Peyer's patch (tissue), 4 donors: ENCODE measurements around the gene ANKRD7. TPM values are rescaled to one million over a fixed set of nuclear protein-coding genes. Genes with fewer than 3 reads are reported as not detected.

Source experiments
- DNase-seq, 3 donors: peaks; one replicate each; pipeline ENCODE4 v3.0.0-alpha.2; 2017 to 2019
- H3K27ac ChIP-seq, 4 donors: fragments of 200-600 bp; sonication (generic); one replicate each; pipeline ENCODE4 v1.5.1; 2016 to 2019
- H3K27me3 ChIP-seq, 2 donors: fragments of 200-600 bp; sonication (generic); one replicate each; pipeline ENCODE4 v1.5.1; 2019
- H3K36me3 ChIP-seq, 3 donors: fragments of 200-600 bp; sonication (generic); one replicate each; pipeline ENCODE4 v1.5.1; 2016 to 2019
- H3K4me1 ChIP-seq, 4 donors: fragments of 200-600 bp; sonication (generic); one replicate each; pipeline ENCODE4 v1.5.1; 2016 to 2019
- H3K4me3 ChIP-seq, 4 donors: fragments of 200-600 bp; sonication (generic); 1 replicate in 3 of 4; 2 replicates in 1 of 4; pipeline ENCODE4 v1.5.1; 2016 to 2019; ENCODE audit warnings: mild to moderate bottlenecking in 1 of 4
- H3K9me3 ChIP-seq, 4 donors: fragments of 200-600 bp; sonication (generic); one replicate each; pipeline ENCODE4 v1.5.1; 2016 to 2019; ENCODE audit warnings: mild to moderate bottlenecking in 1 of 4
- POLR2A ChIP-seq, 2 donors: fragments of 450-650 bp; IDR thresholded peaks; one replicate each; pipeline ENCODE4 v1.5.1; 2017; ENCODE audit warnings: antibody characterized with exemption in 2 of 2, mild to moderate bottlenecking in 2 of 2, moderate library complexity in 2 of 2
- total RNA-seq, 4 donors: library from RNA; depleted of rRNA; stranded (reverse); fragments of >200 nt; gene quantifications; one replicate each; pipeline ENCODE4 v1.1.0, GENCODE V29; 2016
- TF ChIP-seq, protein P1 (sequence below), 6 experiments: fragments of 450-650 bp in 4 of 6; fragments of 200-600 bp in 2 of 6; sonication (generic) in 1 of 6; IDR thresholded peaks; one replicate each; pipeline ENCODE4 v1.5.1; 2017 to 2019; ENCODE audit warnings: antibody characterized with exemption in 6 of 6, mild to moderate bottlenecking in 3 of 6, moderate library complexity in 1 of 6

ANKRD7 gene
- total RNA-seq, 4 donors from 2014 or later: not detected

GRCh38 chr7:118218413-118219156, 5.9 kb upstream of the ANKRD7 start:
- Histone ChIP-seq H3K4me1 (peaks cover 0 to 5% (median 0%) of the 10 kb centered on the region in 4 donors), H3K36me3 (no peaks in the 10 kb centered on the region), H3K9me3 (no peaks in the 10 kb centered on the region), H3K27me3 (no peaks in the 10 kb centered on the region), H3K27ac (no peak overlapping the region), H3K4me3 (no peak overlapping the region)
- DNase-seq: no peak
- TF ChIP-seq, protein P1, sequence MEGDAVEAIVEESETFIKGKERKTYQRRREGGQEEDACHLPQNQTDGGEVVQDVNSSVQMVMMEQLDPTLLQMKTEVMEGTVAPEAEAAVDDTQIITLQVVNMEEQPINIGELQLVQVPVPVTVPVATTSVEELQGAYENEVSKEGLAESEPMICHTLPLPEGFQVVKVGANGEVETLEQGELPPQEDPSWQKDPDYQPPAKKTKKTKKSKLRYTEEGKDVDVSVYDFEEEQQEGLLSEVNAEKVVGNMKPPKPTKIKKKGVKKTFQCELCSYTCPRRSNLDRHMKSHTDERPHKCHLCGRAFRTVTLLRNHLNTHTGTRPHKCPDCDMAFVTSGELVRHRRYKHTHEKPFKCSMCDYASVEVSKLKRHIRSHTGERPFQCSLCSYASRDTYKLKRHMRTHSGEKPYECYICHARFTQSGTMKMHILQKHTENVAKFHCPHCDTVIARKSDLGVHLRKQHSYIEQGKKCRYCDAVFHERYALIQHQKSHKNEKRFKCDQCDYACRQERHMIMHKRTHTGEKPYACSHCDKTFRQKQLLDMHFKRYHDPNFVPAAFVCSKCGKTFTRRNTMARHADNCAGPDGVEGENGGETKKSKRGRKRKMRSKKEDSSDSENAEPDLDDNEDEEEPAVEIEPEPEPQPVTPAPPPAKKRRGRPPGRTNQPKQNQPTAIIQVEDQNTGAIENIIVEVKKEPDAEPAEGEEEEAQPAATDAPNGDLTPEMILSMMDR (IDR thresholded peaks at IDR 0.05): no peak
- TF ChIP-seq POLR2A (IDR thresholded peaks at IDR 0.05): no peak

- no peak for DNase-seq
- TF ChIP-seq, protein P1 (IDR thresholded peaks at IDR 0.05): no peak
- TF ChIP-seq POLR2A (IDR thresholded peaks at IDR 0.05): no peak
- Histone ChIP-seq H3K4me1 (no peaks in the 10 kb centered on the region), H3K9me3 (no peaks in the 10 kb centered on the region), H3K4me3 (no peak overlapping the region), H3K36me3 (no peaks in the 10 kb centered on the region), H3K27ac (no peak overlapping the region), H3K27me3 (no peaks in the 10 kb centered on the region)
These were observed 5.4 kb upstream of the ANKRD7 start for GRCh38 chr7:118219157-118219512.

GRCh38 chr7:118220583-118220982, 3.9 kb upstream of the ANKRD7 start:
- TF ChIP-seq, protein P1 (IDR thresholded peaks at IDR 0.05): no peak
- TF ChIP-seq POLR2A (IDR thresholded peaks at IDR 0.05): no peak
- H3K9me3 ChIP-seq: no peaks in the 10 kb centered on the region
- H3K27ac ChIP-seq: no peak overlapping the region
- H3K36me3 ChIP-seq: no peaks in the 10 kb centered on the region
- DNase-seq: no peak
- no peaks in the 10 kb centered on the region for H3K4me1 ChIP-seq
- no peak overlapping the region for H3K4me3 ChIP-seq
- no peaks in the 10 kb centered on the region for H3K27me3 ChIP-seq

- no peaks in the 10 kb centered on the region for H3K27me3 ChIP-seq
- H3K9me3 ChIP-seq: no peaks in the 10 kb centered on the region
- H3K27ac ChIP-seq: no peak overlapping the region
- DNase-seq: no peak
- H3K4me3 ChIP-seq: no peak overlapping the region
- no peaks in the 10 kb centered on the region for H3K36me3 ChIP-seq
- H3K4me1 ChIP-seq: no peaks in the 10 kb centered on the region
- TF ChIP-seq, protein P1 (IDR thresholded peaks at IDR 0.05): no peak
These were observed 1.9 kb upstream of the ANKRD7 start for GRCh38 chr7:118222591-118222990.

DNA sequence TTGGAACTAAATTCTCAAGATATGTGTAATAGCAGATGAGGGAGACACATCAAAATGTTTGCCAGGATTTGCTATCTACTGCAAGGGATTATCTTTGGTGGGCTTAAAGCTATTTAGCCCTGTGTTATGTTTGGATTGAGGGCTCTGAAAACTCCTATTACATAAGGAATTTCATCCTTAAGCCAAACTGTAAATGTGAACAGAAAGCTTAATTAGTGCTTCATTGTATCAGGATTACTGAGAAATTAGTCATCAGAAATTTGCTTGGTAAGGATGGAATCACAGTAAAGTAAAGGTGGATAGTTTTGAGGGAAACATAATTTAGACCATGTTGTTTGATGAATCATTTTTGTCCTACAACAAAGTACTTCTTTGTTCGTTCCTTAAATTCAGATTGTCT, 8.3 kb downstream of the ANKRD7 start:
- Histone ChIP-seq H3K36me3 (no peaks in the 10 kb centered on the region), H3K9me3 (no peaks in the 10 kb centered on the region), H3K27me3 (no peaks in the 10 kb centered on the region), H3K4me1 (no peaks in the 10 kb centered on the region), H3K27ac (no peak overlapping the region), H3K4me3 (no peak overlapping the region)
- no peak for DNase-seq
- TF ChIP-seq, protein P1 (IDR thresholded peaks at IDR 0.05): no peak
- no peak for TF ChIP-seq POLR2A (IDR thresholded peaks at IDR 0.05)

- H3K27ac ChIP-seq: no peak overlapping the region
- H3K36me3 ChIP-seq: no peaks in the 10 kb centered on the region
- no peaks in the 10 kb centered on the region for H3K27me3 ChIP-seq
- DNase-seq: no peak
- no peaks in the 10 kb centered on the region for H3K4me1 ChIP-seq
- H3K4me3 ChIP-seq: no peak overlapping the region
- H3K9me3 ChIP-seq: no peaks in the 10 kb centered on the region
- TF ChIP-seq POLR2A (IDR thresholded peaks at IDR 0.05): no peak
- TF ChIP-seq, protein P1 (IDR thresholded peaks at IDR 0.05): no peak
These were observed 9.3 kb downstream of the ANKRD7 start for GRCh38 chr7:118233799-118234198.
